NOMO-1 treated with DMSO at 0.1 percent for 48 hours (cell line): Measurements from ENCODE around the gene FXYD7.
"Not testable (repeated sequence)": the region's sequence is repeated elsewhere in the genome, so short reads cannot be mapped to it uniquely, and the experiment has no call there.

Source experiments
- DNase-seq: peaks from one replicate; lab custom pipeline; 2025; ENCODE audit not compliant: unreplicated experiment; lab: John Stamatoyannopoulos, UW

Gene FXYD7

GRCh38 chr19:35143231-35143715 lies at the start of gene FXYD7:
TSS of gene FXYD7 (plus strand) at chr19:35143255. CDS start at chr19:35143334, 79 bp downstream.
- no peak for DNase-seq

DNA sequence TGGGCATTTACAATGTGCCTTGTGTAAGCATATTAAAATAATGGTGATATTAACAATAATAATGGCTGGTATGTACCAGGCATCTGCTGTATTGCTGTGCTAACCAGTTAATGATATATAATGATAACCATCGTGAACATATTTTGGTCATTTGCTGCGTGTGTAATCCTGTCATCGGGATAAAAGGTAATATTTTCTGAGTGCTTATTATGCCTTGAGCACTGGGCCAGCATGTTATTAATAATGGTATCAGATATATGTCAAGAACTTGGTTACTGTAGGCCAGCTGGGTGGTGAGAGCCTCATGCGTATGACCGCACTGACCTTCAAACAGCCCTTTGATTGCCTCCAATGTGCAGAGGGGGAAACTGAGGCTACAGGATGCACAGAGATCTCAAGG lies 49.6 kb upstream of the FXYD7 start:
- DNase-seq, result no peak

DNA sequence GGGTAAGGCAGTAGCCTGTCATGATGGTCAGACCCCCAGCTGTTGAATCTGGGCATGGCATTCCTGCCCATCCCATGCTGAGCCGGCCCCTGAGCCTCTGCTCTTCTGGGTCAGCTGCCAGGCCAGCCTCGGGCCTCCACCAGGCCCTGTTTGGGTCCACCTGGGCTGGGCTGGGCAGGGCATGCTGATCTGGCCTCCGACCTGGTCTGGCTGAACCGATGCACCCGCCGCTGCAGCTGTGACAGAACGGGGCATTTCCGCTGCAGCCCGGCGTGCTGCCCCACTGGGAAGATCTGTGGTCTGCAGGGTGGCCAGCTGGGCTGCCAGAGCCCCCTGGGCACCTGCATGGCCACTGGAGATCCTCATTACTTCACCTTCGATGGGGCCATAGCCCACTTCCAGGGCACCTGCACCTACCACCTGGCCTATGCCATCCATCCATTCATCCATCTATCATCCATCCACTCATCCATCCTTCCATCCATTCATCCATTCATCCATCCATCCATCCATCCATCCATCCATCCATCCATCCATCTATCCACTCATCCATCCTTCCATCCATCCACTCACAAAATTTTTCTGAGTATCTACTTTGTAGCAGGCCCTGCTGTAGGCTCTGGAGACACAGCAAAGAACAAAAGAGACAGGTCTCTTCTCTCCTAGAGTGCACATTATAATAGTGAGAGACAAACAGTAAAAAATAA lies 49.0 kb upstream of the FXYD7 start:
- no peak for DNase-seq

GRCh38 chr19:35094656-35095055 lies 48.4 kb upstream of the FXYD7 start:
- no peak for DNase-seq

DNA sequence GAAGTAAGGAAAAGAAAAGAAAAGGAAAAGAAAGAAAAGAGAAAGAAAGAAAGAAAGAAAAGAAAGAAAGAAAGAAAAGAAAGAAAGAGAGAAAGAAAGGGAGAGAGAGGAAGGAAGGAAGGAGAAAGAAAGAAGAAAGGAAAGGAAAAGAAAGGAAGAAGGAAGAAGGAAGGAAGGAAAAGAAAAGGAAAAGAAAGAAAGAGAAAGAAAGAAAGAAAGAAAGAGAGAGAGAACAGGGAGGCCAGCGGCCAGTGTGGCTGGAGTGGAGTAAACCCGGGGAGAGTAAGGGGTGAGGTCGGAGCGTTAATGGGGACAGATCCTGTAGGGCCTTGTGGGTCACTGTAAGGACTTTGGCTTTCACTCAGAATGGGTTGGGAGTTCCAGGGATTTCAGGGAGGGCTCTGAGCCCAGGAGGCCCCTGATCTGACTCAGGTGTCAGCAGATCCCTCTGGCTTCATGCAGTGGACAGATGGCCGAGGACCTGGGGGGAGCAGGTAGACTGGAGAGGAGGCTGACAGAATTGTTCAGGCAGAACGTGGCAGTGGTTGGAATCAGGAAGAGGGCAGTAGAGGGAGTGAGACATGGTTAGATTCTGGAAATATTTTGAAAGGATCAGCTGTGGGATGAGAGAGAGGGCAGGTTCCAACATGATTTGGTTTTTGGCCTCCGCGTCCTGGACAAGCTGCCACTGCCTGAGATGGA lies 47.2 kb upstream of the FXYD7 start:
- DNase-seq, result no peak

DNA sequence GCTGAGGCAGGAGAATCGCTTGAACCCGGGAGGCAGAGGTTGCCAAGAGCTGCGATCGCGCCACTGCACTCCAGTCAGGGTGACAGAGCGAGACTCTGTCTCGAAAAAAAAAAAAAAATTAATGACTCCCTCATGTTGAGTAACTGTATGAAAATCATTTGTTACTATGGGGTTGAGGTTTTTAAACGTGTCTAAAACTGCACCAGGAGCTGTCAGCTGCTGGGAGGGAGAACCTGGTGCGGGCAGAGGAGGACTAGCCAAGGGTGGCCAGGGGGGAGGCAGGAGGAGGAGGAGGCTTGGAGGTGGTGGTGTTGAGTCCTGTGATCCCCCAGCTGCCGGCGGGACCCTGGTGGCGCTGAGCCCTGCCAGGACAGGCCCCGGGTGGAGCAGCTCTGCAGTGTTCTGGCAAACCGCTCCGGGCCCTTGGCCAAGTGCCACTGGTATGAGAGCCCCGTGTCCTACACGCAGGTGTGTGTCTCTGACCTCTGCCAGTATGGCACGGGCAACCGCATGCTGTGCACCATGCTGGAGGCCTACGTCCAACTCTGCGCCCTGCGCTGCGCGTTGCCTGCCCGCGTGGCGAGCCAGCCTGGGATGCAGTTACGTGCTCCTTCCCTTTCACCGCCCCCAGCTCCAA lies 44.5 kb upstream of the FXYD7 start:
- no peak for DNase-seq

GRCh38 chr19:35099155-35099896 lies 43.7 kb upstream of the FXYD7 start:
- DNase-seq, result no peak

- DNase-seq, result no peak
Observed at GRCh38 chr19:35099897-35100275, 43.2 kb upstream of the FXYD7 start.

GRCh38 chr19:35100588-35101533 lies 42.2 kb upstream of the FXYD7 start:
- DNase-seq, result no peak

DNA sequence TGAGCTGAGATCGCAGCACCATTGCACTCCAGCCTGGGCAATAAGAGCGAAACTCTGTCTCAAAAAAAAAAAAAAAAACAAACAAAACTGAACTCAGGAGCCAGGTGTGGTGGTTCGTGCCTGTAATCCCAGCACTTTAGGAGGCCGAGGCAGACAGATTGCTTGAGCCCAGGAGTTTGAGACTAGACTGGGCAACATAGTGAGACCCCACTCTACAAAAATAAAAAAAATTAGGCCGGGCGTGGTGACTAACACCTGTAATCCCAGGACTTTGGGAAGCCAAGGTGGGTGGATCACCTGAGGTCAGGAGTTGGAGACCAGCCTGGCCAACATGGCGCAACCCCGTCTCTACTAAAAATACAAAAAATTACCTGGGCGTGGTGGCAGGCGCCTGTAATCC lies 41.1 kb upstream of the FXYD7 start:
- not testable (repeated sequence) for DNase-seq

DNA sequence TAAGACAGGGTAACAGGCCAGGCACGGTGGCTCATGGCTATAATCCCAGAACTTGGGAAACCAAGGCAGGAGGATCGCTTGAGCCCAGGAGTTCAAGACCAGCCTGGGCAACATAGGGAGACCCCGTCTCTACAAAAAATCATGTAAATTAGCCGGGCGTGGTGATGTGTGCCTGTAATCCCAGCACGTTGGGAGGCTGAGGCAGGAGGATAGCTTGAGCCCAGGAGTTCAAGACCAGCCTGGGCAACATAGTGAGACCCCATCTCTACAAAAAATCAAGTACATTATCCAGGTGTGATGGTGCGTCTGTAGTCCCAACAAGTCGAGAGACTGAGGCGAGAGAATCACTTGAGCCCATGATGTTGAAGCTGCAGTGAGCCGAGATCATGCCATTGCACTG lies 39.4 kb upstream of the FXYD7 start:
- DNase-seq, result not testable (repeated sequence)

GRCh38 chr19:35104361-35104760 lies 38.7 kb upstream of the FXYD7 start:
- no peak for DNase-seq

GRCh38 chr19:35105047-35105410 lies 38.0 kb upstream of the FXYD7 start:
- DNase-seq, result no peak

- no peak for DNase-seq
Observed at GRCh38 chr19:35105411-35106290, 37.4 kb upstream of the FXYD7 start.

DNA sequence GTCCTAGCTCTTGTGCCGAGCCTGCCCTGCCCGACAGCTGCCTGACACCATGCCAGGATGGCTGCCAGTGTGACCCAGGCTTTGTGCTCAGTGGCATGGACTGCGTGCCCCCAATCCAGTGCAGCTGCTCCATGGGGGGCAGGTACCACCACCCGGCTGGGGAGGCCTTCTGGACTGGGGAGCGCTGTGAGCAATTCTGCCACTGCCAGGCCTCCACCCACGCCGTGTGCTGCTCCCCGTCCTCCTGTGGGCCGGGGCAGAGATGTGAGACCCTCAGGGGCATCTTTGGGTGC lies 36.8 kb upstream of the FXYD7 start:
- no peak for DNase-seq

DNA sequence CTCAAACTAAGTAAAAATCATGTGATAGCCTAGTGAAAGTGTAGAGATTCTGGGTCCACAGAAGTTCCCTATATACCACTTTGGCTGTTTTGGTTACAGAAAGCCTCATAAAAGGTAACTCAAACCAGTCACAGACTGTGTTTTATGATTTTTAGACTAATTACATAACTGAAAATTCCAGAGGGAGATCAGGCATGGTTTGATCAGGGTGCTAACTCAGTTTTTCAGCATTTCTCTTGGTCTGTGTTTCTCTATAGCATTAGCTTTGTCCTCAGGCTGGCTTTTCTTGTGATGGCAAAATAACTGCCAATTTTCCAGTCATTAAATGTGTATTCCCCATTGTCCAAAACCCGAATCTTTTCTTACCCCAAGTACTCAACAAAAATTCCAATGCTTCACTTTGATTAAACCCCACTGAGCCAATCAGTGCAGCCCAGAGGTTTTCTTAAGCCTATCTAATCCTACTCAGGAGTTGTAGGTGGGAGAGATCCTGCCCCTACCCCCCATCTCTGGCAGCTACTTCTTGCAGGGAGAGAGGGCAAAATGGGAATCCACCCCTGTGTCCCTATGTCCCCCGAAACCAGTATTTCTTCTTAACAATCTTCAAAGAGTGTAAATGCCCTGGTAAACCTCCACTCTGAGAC lies 36.0 kb upstream of the FXYD7 start:
- DNase-seq, result no peak

DNA sequence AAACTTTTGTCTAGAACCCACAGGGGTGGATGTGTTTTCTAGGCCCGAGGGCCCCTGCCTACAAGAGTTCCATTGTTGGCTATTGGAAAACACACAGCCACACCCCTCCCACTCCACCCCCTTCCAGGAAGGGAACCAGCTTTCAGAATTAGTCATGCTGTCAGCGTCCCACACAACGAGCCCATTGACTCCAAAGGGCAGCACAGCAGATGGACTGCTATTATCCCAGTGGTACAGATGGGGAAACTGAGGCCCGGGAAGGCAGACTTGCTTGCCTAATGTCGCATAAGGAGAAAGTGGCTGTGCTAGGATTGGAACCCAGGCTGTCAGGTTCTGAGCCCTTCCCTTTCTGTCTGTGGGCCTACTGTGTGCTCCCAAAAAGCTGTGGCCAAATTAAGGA lies 35.5 kb upstream of the FXYD7 start:
- no peak for DNase-seq

GRCh38 chr19:35108730-35109129 lies 34.3 kb upstream of the FXYD7 start:
- DNase-seq, result no peak
